ENCODE measurements around the gene ANKRD63.

The ANKRD63 gene

GRCh38 chr15:40269604-40270003 is 13.3 kb downstream of the ANKRD63 start:
- H3K4me3 ChIP-seq (ENCODE audit: low read length): no peak overlapping the region
- no peaks in the 10 kb centered on the region for H3K36me3 ChIP-seq (ENCODE audit: control insufficient read depth, insufficient read depth, low read length)
- WGBS (ENCODE audit: extremely low coverage, insufficient coverage, low lambda C conversion rate): no CpG with 5 or more reads among the region's 4 CpGs
- no peak overlapping the region for H4K8ac ChIP-seq (ENCODE audit: low read depth, low read length)
- H3K4me1 ChIP-seq (ENCODE audit: control insufficient read depth, low read depth, low read length): no peaks in the 10 kb centered on the region
- no peak overlapping the region for H3K56ac ChIP-seq (ENCODE audit: low read length)
- H3K79me1 ChIP-seq (ENCODE audit: low read length): no peaks in the 10 kb centered on the region
- no peak overlapping the region for H2BK15ac ChIP-seq (replicated peaks; ENCODE audit: low read depth)
- H2BK5ac ChIP-seq (ENCODE audit: low read length): no peak overlapping the region
- no peak overlapping the region for H2BK120ac ChIP-seq (ENCODE audit: low read depth, low read length)
- no peak overlapping the region for H3K4ac ChIP-seq (ENCODE audit: low read depth, low read length)
- H3K23ac ChIP-seq (ENCODE audit: low read length): no peak overlapping the region
- H2AK5ac ChIP-seq (ENCODE audit: low read length): no peak overlapping the region
- no peak overlapping the region for H3K9ac ChIP-seq (ENCODE audit: low read length)
- no peak overlapping the region for H3K18ac ChIP-seq (ENCODE audit: low read length)
- H4K5ac ChIP-seq (ENCODE audit: low read length): no peak overlapping the region
- no peak overlapping the region for H3K4me2 ChIP-seq (ENCODE audit: low read length)
- no peaks in the 10 kb centered on the region for H3K79me2 ChIP-seq (ENCODE audit: control insufficient read depth, insufficient read depth, low read length)
- no peak for DNase-seq
- H3K27me3 ChIP-seq (ENCODE audit: insufficient read depth, low read length, poor library complexity): no peaks in the 10 kb centered on the region
- H3K27ac ChIP-seq (ENCODE audit: low read depth, low read length): no peak overlapping the region

- Histone ChIP-seq H2AK5ac (ENCODE audit: low read length) (no peak overlapping the region), H3K4me3 (ENCODE audit: low read length) (no peak overlapping the region), H3K4me1 (ENCODE audit: control insufficient read depth, low read depth, low read length) (no peaks in the 10 kb centered on the region), H3K79me1 (ENCODE audit: low read length) (no peaks in the 10 kb centered on the region), H3K79me2 (ENCODE audit: control insufficient read depth, insufficient read depth, low read length) (no peaks in the 10 kb centered on the region), H3K27me3 (ENCODE audit: insufficient read depth, low read length, poor library complexity) (no peaks in the 10 kb centered on the region), H3K23ac (ENCODE audit: low read length) (no peak overlapping the region), H2BK120ac (ENCODE audit: low read depth, low read length) (no peak overlapping the region), H4K5ac (ENCODE audit: low read length) (no peak overlapping the region), H3K36me3 (ENCODE audit: control insufficient read depth, insufficient read depth, low read length) (no peaks in the 10 kb centered on the region), H2BK5ac (ENCODE audit: low read length) (no peak overlapping the region), H3K18ac (ENCODE audit: low read length) (no peak overlapping the region), H4K8ac (ENCODE audit: low read depth, low read length) (no peak overlapping the region), H3K27ac (ENCODE audit: low read depth, low read length) (no peak overlapping the region), H3K4ac (ENCODE audit: low read depth, low read length) (no peak overlapping the region), H2BK15ac (replicated peaks; ENCODE audit: low read depth) (no peak overlapping the region), H3K9ac (ENCODE audit: low read length) (no peak overlapping the region), H3K4me2 (ENCODE audit: low read length) (no peak overlapping the region), H3K56ac (ENCODE audit: low read length) (no peak overlapping the region)
- no CpG with 5 or more reads among the region's 4 CpGs for WGBS (ENCODE audit: extremely low coverage, insufficient coverage, low lambda C conversion rate)
- no peak for DNase-seq
Measured at GRCh38 chr15:40267670-40268069, 15.2 kb downstream of the ANKRD63 start.

- no peak overlapping the region for H3K9ac ChIP-seq (ENCODE audit: low read length)
- H3K4me2 ChIP-seq (ENCODE audit: low read length): no peak overlapping the region
- WGBS (ENCODE audit: extremely low coverage, insufficient coverage, low lambda C conversion rate): no CpG with 5 or more reads among the region's 7 CpGs
- H3K79me1 ChIP-seq (ENCODE audit: low read length): no peaks in the 10 kb centered on the region
- DNase-seq: peak; percentile 71
- no peak overlapping the region for H2BK120ac ChIP-seq (ENCODE audit: low read depth, low read length)
- no peaks in the 10 kb centered on the region for H3K27me3 ChIP-seq (ENCODE audit: insufficient read depth, low read length, poor library complexity)
- no peak overlapping the region for H2AK5ac ChIP-seq (ENCODE audit: low read length)
- H4K5ac ChIP-seq (ENCODE audit: low read length): no peak overlapping the region
- no peak overlapping the region for H3K4me3 ChIP-seq (ENCODE audit: low read length)
- no peaks in the 10 kb centered on the region for H3K36me3 ChIP-seq (ENCODE audit: control insufficient read depth, insufficient read depth, low read length)
- no peak overlapping the region for H3K4ac ChIP-seq (ENCODE audit: low read depth, low read length)
- no peak overlapping the region for H3K56ac ChIP-seq (ENCODE audit: low read length)
- no peak overlapping the region for H3K27ac ChIP-seq (ENCODE audit: low read depth, low read length)
- no peak overlapping the region for H3K18ac ChIP-seq (ENCODE audit: low read length)
- H3K4me1 ChIP-seq (ENCODE audit: control insufficient read depth, low read depth, low read length): no peaks in the 10 kb centered on the region
- no peak overlapping the region for H2BK15ac ChIP-seq (replicated peaks; ENCODE audit: low read depth)
- H2BK5ac ChIP-seq (ENCODE audit: low read length): no peak overlapping the region
- H3K23ac ChIP-seq (ENCODE audit: low read length): no peak overlapping the region
- no peak overlapping the region for H4K8ac ChIP-seq (ENCODE audit: low read depth, low read length)
- no peaks in the 10 kb centered on the region for H3K79me2 ChIP-seq (ENCODE audit: control insufficient read depth, insufficient read depth, low read length)
Measured at GRCh38 chr15:40266828-40267304, 16.0 kb downstream of the ANKRD63 start.

- H3K4me2 ChIP-seq (ENCODE audit: low read length): no peak overlapping the region
- no peak overlapping the region for H2BK120ac ChIP-seq (ENCODE audit: low read depth, low read length)
- no peak overlapping the region for H2AK5ac ChIP-seq (ENCODE audit: low read length)
- H3K27me3 ChIP-seq (ENCODE audit: insufficient read depth, low read length, poor library complexity): no peaks in the 10 kb centered on the region
- WGBS (ENCODE audit: extremely low coverage, insufficient coverage, low lambda C conversion rate): no CpG with 5 or more reads among the region's 20 CpGs
- no peaks in the 10 kb centered on the region for H3K79me2 ChIP-seq (ENCODE audit: control insufficient read depth, insufficient read depth, low read length)
- no peak overlapping the region for H3K27ac ChIP-seq (ENCODE audit: low read depth, low read length)
- no peak overlapping the region for H2BK15ac ChIP-seq (replicated peaks; ENCODE audit: low read depth)
- H4K8ac ChIP-seq (ENCODE audit: low read depth, low read length): no peak overlapping the region
- H3K9ac ChIP-seq (ENCODE audit: low read length): no peak overlapping the region
- no peak overlapping the region for H3K4me3 ChIP-seq (ENCODE audit: low read length)
- no peak for DNase-seq
- H3K79me1 ChIP-seq (ENCODE audit: low read length): no peaks in the 10 kb centered on the region
- no peak overlapping the region for H2BK5ac ChIP-seq (ENCODE audit: low read length)
- no peak overlapping the region for H3K56ac ChIP-seq (ENCODE audit: low read length)
- no peak overlapping the region for H3K18ac ChIP-seq (ENCODE audit: low read length)
- no peak overlapping the region for H4K5ac ChIP-seq (ENCODE audit: low read length)
- no peak overlapping the region for H3K4ac ChIP-seq (ENCODE audit: low read depth, low read length)
- no peaks in the 10 kb centered on the region for H3K4me1 ChIP-seq (ENCODE audit: control insufficient read depth, low read depth, low read length)
- H3K23ac ChIP-seq (ENCODE audit: low read length): no peak overlapping the region
- no peaks in the 10 kb centered on the region for H3K36me3 ChIP-seq (ENCODE audit: control insufficient read depth, insufficient read depth, low read length)
Measured at GRCh38 chr15:40265875-40266274, 17.0 kb downstream of the ANKRD63 start.

GRCh38 chr15:40265355-40265754 is 17.5 kb downstream of the ANKRD63 start:
- no peak overlapping the region for H4K5ac ChIP-seq (ENCODE audit: low read length)
- no peak overlapping the region for H3K23ac ChIP-seq (ENCODE audit: low read length)
- no peak overlapping the region for H3K9ac ChIP-seq (ENCODE audit: low read length)
- H2BK15ac ChIP-seq (replicated peaks; ENCODE audit: low read depth): no peak overlapping the region
- H3K4me2 ChIP-seq (ENCODE audit: low read length): no peak overlapping the region
- no peak overlapping the region for H4K8ac ChIP-seq (ENCODE audit: low read depth, low read length)
- no peak overlapping the region for H3K4ac ChIP-seq (ENCODE audit: low read depth, low read length)
- no peaks in the 10 kb centered on the region for H3K79me2 ChIP-seq (ENCODE audit: control insufficient read depth, insufficient read depth, low read length)
- H3K27me3 ChIP-seq (ENCODE audit: insufficient read depth, low read length, poor library complexity): no peaks in the 10 kb centered on the region
- H3K27ac ChIP-seq (ENCODE audit: low read depth, low read length): no peak overlapping the region
- no peak overlapping the region for H2BK5ac ChIP-seq (ENCODE audit: low read length)
- H2BK120ac ChIP-seq (ENCODE audit: low read depth, low read length): no peak overlapping the region
- no peak overlapping the region for H3K18ac ChIP-seq (ENCODE audit: low read length)
- no peak overlapping the region for H2AK5ac ChIP-seq (ENCODE audit: low read length)
- no peak overlapping the region for H3K4me3 ChIP-seq (ENCODE audit: low read length)
- no CpG with 5 or more reads among the region's 10 CpGs for WGBS (ENCODE audit: extremely low coverage, insufficient coverage, low lambda C conversion rate)
- H3K56ac ChIP-seq (ENCODE audit: low read length): no peak overlapping the region
- no peaks in the 10 kb centered on the region for H3K4me1 ChIP-seq (ENCODE audit: control insufficient read depth, low read depth, low read length)
- H3K79me1 ChIP-seq (ENCODE audit: low read length): no peaks in the 10 kb centered on the region
- no peaks in the 10 kb centered on the region for H3K36me3 ChIP-seq (ENCODE audit: control insufficient read depth, insufficient read depth, low read length)
- DNase-seq: no peak

GRCh38 chr15:40264321-40265153 is 18.3 kb downstream of the ANKRD63 start:
- H3K56ac ChIP-seq (ENCODE audit: low read length): no peak overlapping the region
- no peak overlapping the region for H2AK5ac ChIP-seq (ENCODE audit: low read length)
- H3K18ac ChIP-seq (ENCODE audit: low read length): no peak overlapping the region
- no CpG with 5 or more reads among the region's 16 CpGs for WGBS (ENCODE audit: extremely low coverage, insufficient coverage, low lambda C conversion rate)
- no peak overlapping the region for H3K4ac ChIP-seq (ENCODE audit: low read depth, low read length)
- H3K4me1 ChIP-seq (ENCODE audit: control insufficient read depth, low read depth, low read length): no peaks in the 10 kb centered on the region
- no peaks in the 10 kb centered on the region for H3K79me1 ChIP-seq (ENCODE audit: low read length)
- H3K36me3 ChIP-seq (ENCODE audit: control insufficient read depth, insufficient read depth, low read length): no peaks in the 10 kb centered on the region
- no peaks in the 10 kb centered on the region for H3K27me3 ChIP-seq (ENCODE audit: insufficient read depth, low read length, poor library complexity)
- H4K5ac ChIP-seq (ENCODE audit: low read length): no peak overlapping the region
- H3K9ac ChIP-seq (ENCODE audit: low read length): no peak overlapping the region
- no peaks in the 10 kb centered on the region for H3K79me2 ChIP-seq (ENCODE audit: control insufficient read depth, insufficient read depth, low read length)
- H3K27ac ChIP-seq (ENCODE audit: low read depth, low read length): no peak overlapping the region
- no peak overlapping the region for H2BK5ac ChIP-seq (ENCODE audit: low read length)
- H2BK120ac ChIP-seq (ENCODE audit: low read depth, low read length): no peak overlapping the region
- H4K8ac ChIP-seq (ENCODE audit: low read depth, low read length): no peak overlapping the region
- no peak overlapping the region for H3K4me3 ChIP-seq (ENCODE audit: low read length)
- H3K4me2 ChIP-seq (ENCODE audit: low read length): no peak overlapping the region
- no peak overlapping the region for H2BK15ac ChIP-seq (replicated peaks; ENCODE audit: low read depth)
- DNase-seq: no peak
- H3K23ac ChIP-seq (ENCODE audit: low read length): no peak overlapping the region
